Adrenal gland (tissue), 12 donors: Measurements from ENCODE around the gene MPIG6B. TPM values are rescaled to one million over a fixed set of nuclear protein-coding genes. Genes with fewer than 3 reads are reported as not detected.

Source experiments
- DNase-seq, 7 donors: peaks; one replicate each; pipeline ENCODE4 v3.0.0-alpha.2; 2019 to 2020
- H3K27ac ChIP-seq, 5 donors: fragments of 200-600 bp; sonication (generic) in 4 of 5; 1 replicate in 3 of 5; 2 replicates in 2 of 5; pipeline versions ENCODE4 v1.5.1 to v1.8.0; 2016 to 2020; ENCODE audit warnings: mild to moderate bottlenecking in 1 of 5
- H3K27me3 ChIP-seq: fragments of 200-600 bp; 2 replicates; pipeline ENCODE4 v1.8.0; 2021
- H3K36me3 ChIP-seq, 2 donors: fragments of 200-600 bp; replicated peaks in 1 of 2; 1 replicate in 1 of 2; 2 replicates in 1 of 2; pipeline versions ENCODE4 v1.5.1 to v1.8.0; 2018 to 2022
- H3K4me1 ChIP-seq, 2 donors: fragments of 200-600 bp; replicated peaks in 1 of 2; 1 replicate in 1 of 2; 2 replicates in 1 of 2; pipeline versions ENCODE4 v1.5.1 to v1.8.0; 2018 to 2021
- H3K4me3 ChIP-seq, 4 donors: fragments of 200-600 bp; sonication (generic) in 3 of 4; one replicate each; pipeline ENCODE4 v1.5.1; 2016 to 2018
- H3K9me3 ChIP-seq, 3 donors: fragments of 200-600 bp; sonication (generic) in 1 of 3; replicated peaks in 1 of 3; 1 replicate in 2 of 3; 2 replicates in 1 of 3; pipeline versions ENCODE4 v1.5.1 to v1.8.0; 2016 to 2021
- CTCF ChIP-seq, 6 experiments: fragments of 450-650 bp in 4 of 6; fragments of 200-600 bp in 2 of 6; sonication (generic) in 1 of 6; IDR thresholded peaks; 1 replicate in 5 of 6; 2 replicates in 1 of 6; pipeline versions ENCODE4 v1.5.1 to v1.8.0; 2016 to 2021; ENCODE audit warnings: antibody characterized with exemption in 6 of 6, mild to moderate bottlenecking in 2 of 6, moderate library complexity in 1 of 6
- POLR2A ChIP-seq, 2 donors: fragments of 450-650 bp; IDR thresholded peaks; one replicate each; pipeline ENCODE4 v1.6.1; 2017; ENCODE audit warnings: antibody characterized with exemption in 2 of 2, mild to moderate bottlenecking in 2 of 2, moderate library complexity in 1 of 2
- WGBS, 4 donors: extraction: QIAGEN DNeasy Blood & Tissue Kit in 2 of 4; methylation state at CpG; one replicate each; pipeline versions ENCODE4 v1.1.5 to v1.1.7; 2013 to 2017; 5-methylcytosine and 5-hydroxymethylcytosine counted together
- intact Hi-C, 2 donors: fragments of 100-400 bp; cut with DNase I; formaldehyde crosslinking; loops; one replicate each; pipeline versions ENCODE4 v1.14.1 to v1.15.0; 2022 to 2023
- polyA plus RNA-seq, 3 donors: library from polyadenylated mRNA; stranded (reverse); fragments of 200-250 nt in 2 of 3; fragments of 350-450 nt in 1 of 3; fragmentation: Illumina TruSeq in 1 of 3; extraction: RNeasy Lipid Tissue Mini Kit (QIAGEN cat#74804) in 1 of 3; gene quantifications; one replicate each; pipeline ENCODE4 v1.2.3, GENCODE V29; 2013 to 2014
- total RNA-seq, 9 donors: library from RNA; depleted of rRNA in 4 of 9; stranded (reverse); fragments of >200 nt in 4 of 9; fragments of 120-200 nt in 1 of 9; fragmentation: NEBNext Ultra II Directional in 1 of 9; extraction: Animal tissue kit (Norgen Biotek cat#: 25700) in 1 of 9; gene quantifications; one replicate each; pipeline versions ENCODE4 v1.1.0 to v1.2.4, GENCODE V29; 2013 to 2023
- donor health status: healthy with polysubstance abuse.
- donor health status: Bipolar disorder and iron deficiency.
- donor health status: DM: yes; HTN: yes; CAD: no.
- donor health status: DM: no; HTN: no; CAD: no.
- donor health status: DM: no; HTN: no; CAD: no.
- donor health status: DM: yes; HTN: yes; CAD: no.

The MPIG6B gene
- total and polyA plus RNA-seq, 12 donors = 0.07 to 0.65 (median 0.15) TPM; not detected in 8

- WGBS, 4 donors = 31 to 32% (median 31%) methylated on average over 6 of the region's 6 CpGs
- peak in 4 of 7 donors; percentile 37 to 60 (median 53) for DNase-seq
- Histone ChIP-seq H3K27ac (peak overlapping the region in 3 of 5 donors; percentile 52 to 98 (median 88)), H3K9me3 (no peaks in the 10 kb centered on the region), H3K36me3 (peaks cover 0 to 8% of the 10 kb centered on the region in 2 donors), H3K4me1 (peaks cover 18 to 55% of the 10 kb centered on the region in 2 donors), H3K27me3 (no peaks in the 10 kb centered on the region), H3K4me3 (no peak overlapping the region)
- TF ChIP-seq CTCF (IDR thresholded peaks at IDR 0.05) = no peak
- TF ChIP-seq POLR2A (IDR thresholded peaks at IDR 0.05) = no peak
- intact Hi-C loops = loop anchor here in 1 of 2 donors (10.0 kb wide), 1 partner anchor 1677 kb away; the partner anchor contains the start of genes CUTA and PHF1
Observed at GRCh38 chr6:31737991-31738979, 15.1 kb downstream of the MPIG6B start.

GRCh38 chr6:31739639-31740396 lies 16.6 kb downstream of the MPIG6B start, which contains the start of gene MSH5:
Gene MSH5, plus strand, starts transcription at chr6:31740005. Its CDS starts 462 bp downstream, at chr6:31740467.
- Histone ChIP-seq H3K27ac (peak within 1 kb of the TSS in 3 of 5 donors; percentile 30 to 65 (median 60)), H3K27me3 (no peaks in the 10 kb centered on the region), H3K4me3 (peak within 1 kb of the TSS in 3 of 4 donors; percentile 59 to 84 (median 63)), H3K36me3 (no peaks in the 10 kb centered on the region), H3K4me1 (peaks cover 10 to 41% of the 10 kb centered on the region in 2 donors), H3K9me3 (no peaks in the 10 kb centered on the region)
- 0 to 1% (median 0%) methylated on average over 18 to 58 of the region's 58 CpGs for WGBS, 4 donors
- TF ChIP-seq POLR2A (IDR thresholded peaks at IDR 0.05) = peak in 1 of 2 donors; percentile 8
- no peak for TF ChIP-seq CTCF (IDR thresholded peaks at IDR 0.05)
- DNase-seq = peak; percentile 98 to 100 (median 99)
- intact Hi-C loops = loop anchor here in 1 of 2 donors (10.0 kb wide), 1 partner anchor 1675 kb away; the partner anchor contains the start of genes CUTA and PHF1

DNA sequence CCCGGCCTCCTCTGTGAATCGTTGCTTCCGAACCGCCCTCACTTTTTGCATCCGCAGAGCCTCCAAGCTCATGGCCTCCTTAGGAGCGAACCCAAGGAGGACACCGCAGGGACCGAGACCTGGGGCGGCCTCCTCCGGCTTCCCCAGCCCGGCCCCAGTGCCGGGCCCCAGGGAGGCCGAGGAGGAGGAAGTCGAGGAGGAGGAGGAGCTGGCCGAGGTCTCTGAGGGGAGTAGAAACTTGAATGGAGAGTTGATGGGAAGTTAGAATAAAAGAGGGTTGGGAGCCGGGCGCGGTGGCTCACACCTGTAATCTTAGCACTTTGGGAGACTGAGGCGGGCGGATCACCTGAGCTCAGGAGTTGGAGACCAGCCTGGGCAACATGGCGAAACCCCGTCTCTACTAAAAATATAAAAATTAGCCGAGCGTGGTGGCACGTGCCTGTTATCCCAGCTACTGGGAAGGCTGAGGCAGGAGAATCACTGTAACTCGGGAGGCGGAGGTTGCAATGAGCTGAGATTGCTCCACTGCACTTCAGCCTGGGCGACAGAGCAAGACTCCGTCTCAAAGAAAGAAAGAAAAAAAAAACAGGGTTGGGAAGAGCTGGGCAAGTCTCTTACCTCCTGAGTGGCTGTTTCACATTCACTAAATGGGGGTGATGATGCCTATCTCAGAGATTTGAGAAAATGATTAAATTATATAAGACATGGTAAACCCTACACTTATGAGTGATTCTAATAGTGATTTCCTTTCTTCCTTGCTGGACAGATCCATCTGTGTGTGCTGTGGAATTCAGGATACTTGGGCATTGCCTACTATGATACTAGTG lies 17.4 kb downstream of the MPIG6B start:
- 21 to 36% (median 24%) methylated on average over 25 to 29 of the region's 29 CpGs for WGBS, 4 donors
- Histone ChIP-seq H3K27me3 (no peaks in the 10 kb centered on the region), H3K4me3 (peak overlapping the region in 3 of 4 donors; percentile 59 to 84 (median 63)), H3K27ac (peak overlapping the region in 3 of 5 donors; percentile 30 to 65 (median 60)), H3K9me3 (no peaks in the 10 kb centered on the region), H3K4me1 (peaks cover 10 to 39% of the 10 kb centered on the region in 2 donors), H3K36me3 (no peaks in the 10 kb centered on the region)
- intact Hi-C loops = no loop called here
- TF ChIP-seq POLR2A (IDR thresholded peaks at IDR 0.05) = no peak
- TF ChIP-seq CTCF (IDR thresholded peaks at IDR 0.05) = no peak
- no peak for DNase-seq
